ENCODE measurements around the gene RIMS1.

Gene RIMS1

GRCh38 chr6:72219536-72219935, 333.2 kb downstream of the RIMS1 start:
- DNase-seq, result no peak

GRCh38 chr6:72238021-72238420, 351.7 kb downstream of the RIMS1 start:
- DNase-seq, result no peak

GRCh38 chr6:72238900-72239299, 352.6 kb downstream of the RIMS1 start:
- DNase-seq, result no peak

- DNase-seq, result no peak
Measured at GRCh38 chr6:72245565-72245964, 359.2 kb downstream of the RIMS1 start.

- no peak for DNase-seq
Measured at GRCh38 chr6:72246926-72247325, 360.6 kb downstream of the RIMS1 start.

GRCh38 chr6:72248621-72249020, 362.3 kb downstream of the RIMS1 start:
- no peak for DNase-seq

- DNase-seq, result no peak
Measured at GRCh38 chr6:72250664-72251063, 364.3 kb downstream of the RIMS1 start.

GRCh38 chr6:72260489-72260888, 374.1 kb downstream of the RIMS1 start:
- DNase-seq, result no peak

GRCh38 chr6:72261554-72261953, 375.2 kb downstream of the RIMS1 start:
- DNase-seq, result no peak

- no peak for DNase-seq
Measured at GRCh38 chr6:72262254-72262653, 375.9 kb downstream of the RIMS1 start.

- DNase-seq, result no peak
Measured at GRCh38 chr6:72267470-72267869, 381.1 kb downstream of the RIMS1 start.

GRCh38 chr6:72271531-72271930, 385.2 kb downstream of the RIMS1 start:
- no peak for DNase-seq

GRCh38 chr6:72272958-72273357, 386.6 kb downstream of the RIMS1 start:
- no peak for DNase-seq

GRCh38 chr6:72275888-72276287, 389.5 kb downstream of the RIMS1 start:
- DNase-seq, result no peak

- DNase-seq, result no peak
Measured at GRCh38 chr6:72282201-72282600, 395.9 kb downstream of the RIMS1 start.

GRCh38 chr6:72283571-72283970, 397.2 kb downstream of the RIMS1 start:
- DNase-seq, result no peak

- no peak for DNase-seq
Measured at GRCh38 chr6:72286911-72287311, 400.6 kb downstream of the RIMS1 start.

- no peak for DNase-seq
Measured at GRCh38 chr6:72287801-72288200, 401.5 kb downstream of the RIMS1 start.

- no peak for DNase-seq
Measured at GRCh38 chr6:72288592-72288991, 402.2 kb downstream of the RIMS1 start.

GRCh38 chr6:72290620-72291019, 404.3 kb downstream of the RIMS1 start:
- DNase-seq, result no peak

- DNase-seq, result no peak
Measured at GRCh38 chr6:72296375-72296774, 410.0 kb downstream of the RIMS1 start.

GRCh38 chr6:72305971-72306370, 419.6 kb downstream of the RIMS1 start:
- DNase-seq, result no peak

- DNase-seq, result no peak
Measured at GRCh38 chr6:72316675-72317380, 430.5 kb downstream of the RIMS1 start.

GRCh38 chr6:72321788-72322187, 435.4 kb downstream of the RIMS1 start:
- DNase-seq, result no peak

Measured in hypothalamus (tissue), 51 donors.